Uterus (tissue), 2 donors: Measurements from ENCODE around the gene ERP27.

ENCODE experiments used
- POLR2A ChIP-seq, 2 donors: fragments of 450-650 bp; IDR thresholded peaks; one replicate each; pipeline ENCODE4 v1.6.1; 2016; ENCODE audit warnings: antibody characterized with exemption in 2 of 2, mild to moderate bottlenecking in 1 of 2, moderate library complexity in 1 of 2
- TF ChIP-seq, protein P1 (sequence below), 4 experiments: fragments of 200-600 bp in 2 of 4; fragments of 450-650 bp in 2 of 4; sonication (generic) in 2 of 4; IDR thresholded peaks; one replicate each; pipeline ENCODE4 v1.5.1; 2016 to 2019; ENCODE audit warnings: antibody characterized with exemption in 4 of 4, mild to moderate bottlenecking in 2 of 4, moderate library complexity in 1 of 4

DNA sequence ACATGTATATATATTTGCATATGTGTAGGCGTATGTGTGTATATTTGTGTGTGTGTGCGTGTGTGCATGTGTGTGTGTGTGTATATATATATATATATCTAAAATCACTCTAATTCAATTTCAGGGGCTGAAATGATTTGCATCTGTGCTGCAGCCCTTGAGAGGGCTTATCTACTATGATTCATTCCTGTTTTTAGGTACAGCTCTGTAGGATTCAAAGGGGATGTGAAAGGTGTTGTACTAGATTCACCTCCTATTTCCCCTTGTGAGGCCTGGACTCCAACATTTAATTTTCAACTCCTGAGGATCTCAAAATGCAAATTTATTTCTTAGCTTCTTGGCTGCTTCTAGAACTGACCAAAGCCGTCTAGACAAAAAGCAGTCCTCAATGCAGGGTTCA is 11.1 kb downstream of the ERP27 start:
- TF ChIP-seq, protein P1, sequence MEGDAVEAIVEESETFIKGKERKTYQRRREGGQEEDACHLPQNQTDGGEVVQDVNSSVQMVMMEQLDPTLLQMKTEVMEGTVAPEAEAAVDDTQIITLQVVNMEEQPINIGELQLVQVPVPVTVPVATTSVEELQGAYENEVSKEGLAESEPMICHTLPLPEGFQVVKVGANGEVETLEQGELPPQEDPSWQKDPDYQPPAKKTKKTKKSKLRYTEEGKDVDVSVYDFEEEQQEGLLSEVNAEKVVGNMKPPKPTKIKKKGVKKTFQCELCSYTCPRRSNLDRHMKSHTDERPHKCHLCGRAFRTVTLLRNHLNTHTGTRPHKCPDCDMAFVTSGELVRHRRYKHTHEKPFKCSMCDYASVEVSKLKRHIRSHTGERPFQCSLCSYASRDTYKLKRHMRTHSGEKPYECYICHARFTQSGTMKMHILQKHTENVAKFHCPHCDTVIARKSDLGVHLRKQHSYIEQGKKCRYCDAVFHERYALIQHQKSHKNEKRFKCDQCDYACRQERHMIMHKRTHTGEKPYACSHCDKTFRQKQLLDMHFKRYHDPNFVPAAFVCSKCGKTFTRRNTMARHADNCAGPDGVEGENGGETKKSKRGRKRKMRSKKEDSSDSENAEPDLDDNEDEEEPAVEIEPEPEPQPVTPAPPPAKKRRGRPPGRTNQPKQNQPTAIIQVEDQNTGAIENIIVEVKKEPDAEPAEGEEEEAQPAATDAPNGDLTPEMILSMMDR (IDR thresholded peaks at IDR 0.05): no peak
- TF ChIP-seq POLR2A (IDR thresholded peaks at IDR 0.05): no peak
